ENCODE measurements around the gene REX1BD.

GRCh38 chr19:18558202-18558555 lies 30.4 kb upstream of the REX1BD start:
- TF ChIP-seq ARNTL (CRISPR knock-in tag; IDR thresholded peaks at IDR 0.05; ENCODE audit: borderline replicate concordance, low read depth) (no peak), ZFP30 (CRISPR knock-in tag; IDR thresholded peaks at IDR 0.05) (no peak)
